ENCODE data around the gene AQP4.

DNA sequence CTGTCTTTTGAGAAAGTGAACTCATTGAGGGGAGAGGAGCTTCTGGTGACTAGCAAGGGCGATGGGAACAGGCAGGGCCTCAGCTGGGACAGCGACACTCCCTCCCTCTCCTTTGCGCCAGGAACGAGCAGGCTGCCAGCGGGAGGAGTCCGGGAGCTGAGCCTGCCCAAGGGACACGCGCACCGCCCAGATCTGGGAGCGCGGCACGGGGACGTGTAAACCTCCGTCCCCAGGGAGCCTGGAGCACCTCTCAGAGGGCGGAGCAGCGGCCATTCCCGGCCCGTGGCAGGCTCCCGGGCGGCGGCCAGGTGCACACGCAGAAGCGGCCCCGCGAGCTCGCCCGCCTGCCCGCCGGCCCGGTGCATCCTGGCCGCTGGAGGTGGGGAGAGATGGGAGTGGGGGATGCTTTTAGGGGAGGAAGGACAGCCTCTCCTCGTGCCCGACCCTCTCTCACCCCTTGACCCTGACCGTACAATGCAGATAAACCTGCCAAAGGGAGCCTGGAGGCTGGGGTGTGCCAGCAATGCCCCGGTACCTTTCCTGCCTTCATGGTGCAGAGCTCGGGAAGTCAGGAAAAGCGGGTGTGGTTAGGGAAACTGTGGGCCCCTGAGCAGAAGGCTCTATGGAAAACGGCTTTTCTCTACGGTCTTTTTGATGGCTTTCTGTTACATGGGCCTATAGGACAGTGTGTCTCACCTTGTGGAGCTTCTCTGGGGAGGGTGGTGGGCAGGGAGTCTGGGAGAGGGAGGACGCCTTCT lies 2.2 kb downstream of the AQP4 start:
- TF ChIP-seq, protein P1, sequence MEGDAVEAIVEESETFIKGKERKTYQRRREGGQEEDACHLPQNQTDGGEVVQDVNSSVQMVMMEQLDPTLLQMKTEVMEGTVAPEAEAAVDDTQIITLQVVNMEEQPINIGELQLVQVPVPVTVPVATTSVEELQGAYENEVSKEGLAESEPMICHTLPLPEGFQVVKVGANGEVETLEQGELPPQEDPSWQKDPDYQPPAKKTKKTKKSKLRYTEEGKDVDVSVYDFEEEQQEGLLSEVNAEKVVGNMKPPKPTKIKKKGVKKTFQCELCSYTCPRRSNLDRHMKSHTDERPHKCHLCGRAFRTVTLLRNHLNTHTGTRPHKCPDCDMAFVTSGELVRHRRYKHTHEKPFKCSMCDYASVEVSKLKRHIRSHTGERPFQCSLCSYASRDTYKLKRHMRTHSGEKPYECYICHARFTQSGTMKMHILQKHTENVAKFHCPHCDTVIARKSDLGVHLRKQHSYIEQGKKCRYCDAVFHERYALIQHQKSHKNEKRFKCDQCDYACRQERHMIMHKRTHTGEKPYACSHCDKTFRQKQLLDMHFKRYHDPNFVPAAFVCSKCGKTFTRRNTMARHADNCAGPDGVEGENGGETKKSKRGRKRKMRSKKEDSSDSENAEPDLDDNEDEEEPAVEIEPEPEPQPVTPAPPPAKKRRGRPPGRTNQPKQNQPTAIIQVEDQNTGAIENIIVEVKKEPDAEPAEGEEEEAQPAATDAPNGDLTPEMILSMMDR (IDR thresholded peaks at IDR 0.05; ENCODE audit: low read length) = no peak
- no peak for TF ChIP-seq EZH2 (IDR thresholded peaks at IDR 0.05; ENCODE audit: borderline replicate concordance, low read length)
